GM19193 (cell line): ENCODE measurements around the gene STK40.

ENCODE experiments used
- POLR2A ChIP-seq: IDR thresholded peaks from 4 replicates; pipeline ENCODE4 v1.6.1; 2011; ENCODE audit not compliant: insufficient read depth, insufficient read length; ENCODE audit errors: extremely low read depth

STK40 gene

GRCh38 chr1:36304970-36305914 lies 80.5 kb downstream of the STK40 start:
- TF ChIP-seq POLR2A, result no peak

GRCh38 chr1:36304521-36304920 lies 81.2 kb downstream of the STK40 start:
- TF ChIP-seq POLR2A, result no peak

- TF ChIP-seq POLR2A, result no peak
Observed at GRCh38 chr1:36303650-36304360, 81.9 kb downstream of the STK40 start.

GRCh38 chr1:36303244-36303643 lies 82.5 kb downstream of the STK40 start:
- no peak for TF ChIP-seq POLR2A

GRCh38 chr1:36301220-36301619 lies 84.5 kb downstream of the STK40 start:
- TF ChIP-seq POLR2A, result no peak

GRCh38 chr1:36300526-36300925 lies 85.2 kb downstream of the STK40 start:
- TF ChIP-seq POLR2A, result no peak

GRCh38 chr1:36298640-36299039 lies 87.1 kb downstream of the STK40 start:
- TF ChIP-seq POLR2A, result no peak

- no peak for TF ChIP-seq POLR2A
Observed at GRCh38 chr1:36297062-36297461, 88.7 kb downstream of the STK40 start.

GRCh38 chr1:36295390-36295789 lies 90.3 kb downstream of the STK40 start:
- no peak for TF ChIP-seq POLR2A
